HepG2 (cell line): ENCODE measurements around the gene ANK3. TPM values are rescaled to one million over a fixed set of nuclear protein-coding genes. Genes with fewer than 3 reads are reported as not detected.
A peak's percentile ranks its signal among the peaks of the same experiment; 100 is the strongest.

Experiments used
- ARID2 ChIP-seq: sonication (generic); formaldehyde crosslinking; IDR thresholded peaks from 2 replicates; pipeline ENCODE4 v1.8.1; 2022; ENCODE audit warnings: mild to moderate bottlenecking, missing genetic modification reagents, borderline replicate concordance
- ATF3 ChIP-seq: sonication (generic); formaldehyde crosslinking; IDR thresholded peaks from 2 replicates; pipeline ENCODE4 v1.4.0; 2020; ENCODE audit warnings: missing genetic modification reagents
- ATM ChIP-seq: fragments of 450-650 bp; IDR thresholded peaks from 2 replicates; pipeline ENCODE4 v1.7.1; 2017; ENCODE audit warnings: mild to moderate bottlenecking, borderline replicate concordance
- CBFB ChIP-seq: sonication (generic); formaldehyde crosslinking; IDR thresholded peaks from 2 replicates; pipeline ENCODE4 v1.4.0; 2020; ENCODE audit warnings: missing genetic modification reagents
- CEBPB ChIP-seq: IDR thresholded peaks from 2 replicates; pipeline ENCODE4 v1.6.1; 2011; ENCODE audit warnings: low read depth, low read length, improper control_type of control experiment, borderline replicate concordance
- CSRNP2 ChIP-seq: sonication (generic); formaldehyde crosslinking; conservative IDR thresholded peaks from 2 replicates; pipeline ENCODE4 v1.8.0; 2022; ENCODE audit warnings: low read depth, missing genetic modification reagents
- FOSL1 ChIP-seq: sonication (generic); formaldehyde crosslinking; IDR thresholded peaks from 2 replicates; pipeline ENCODE4 v1.9.0; 2021; ENCODE audit warnings: missing genetic modification reagents, borderline replicate concordance
- FOXM1 ChIP-seq: sonication (generic); formaldehyde crosslinking; IDR thresholded peaks from 2 replicates; pipeline ENCODE4 v1.5.0; 2020; ENCODE audit warnings: missing genetic modification reagents
- HNF4G ChIP-seq, 2 experiments: sonication (generic) in 1 of 2; formaldehyde crosslinking in 1 of 2; IDR thresholded peaks; 2 replicates each; pipeline versions ENCODE4 v1.4.0 to v1.6.1; 2011 to 2020; ENCODE audit warnings: borderline replicate concordance in 2 of 2, low read depth in 2 of 2, mild to moderate bottlenecking in 2 of 2, low read length in 1 of 2, missing genetic modification reagents in 1 of 2, moderate library complexity in 1 of 2
- HOXA3 ChIP-seq: sonication (generic); formaldehyde crosslinking; IDR thresholded peaks from 2 replicates; pipeline ENCODE4 v1.5.0; 2020; ENCODE audit warnings: missing genetic modification reagents
- KLF12 ChIP-seq: sonication (generic); formaldehyde crosslinking; IDR thresholded peaks from 2 replicates; pipeline ENCODE4 v1.4.0; 2020; ENCODE audit warnings: missing genetic modification reagents, borderline replicate concordance
- MAX ChIP-seq: IDR thresholded peaks from 2 replicates; pipeline ENCODE4 v1.6.1; 2012; ENCODE audit warnings: inconsistent platforms
- NR2F1 ChIP-seq, 2 experiments: fragments of 450-650 bp in 1 of 2; formaldehyde crosslinking in 1 of 2; IDR thresholded peaks; 2 replicates each; pipeline versions ENCODE4 v1.5.0 to v1.6.1; 2016 to 2020; ENCODE audit warnings: mild to moderate bottlenecking in 1 of 2, missing compliant biosample characterization in 1 of 2, missing genetic modification reagents in 1 of 2, moderate library complexity in 1 of 2
- SALL1 ChIP-seq: sonication (generic); formaldehyde crosslinking; IDR thresholded peaks from 2 replicates; pipeline ENCODE4 v1.8.0; 2022; ENCODE audit warnings: mild to moderate bottlenecking, missing genetic modification reagents
- SKIL ChIP-seq: sonication (generic); formaldehyde crosslinking; IDR thresholded peaks from 2 replicates; pipeline ENCODE4 v1.8.0; 2022; ENCODE audit warnings: missing genetic modification reagents, mild to moderate bottlenecking, moderate library complexity, borderline replicate concordance
- SOX13 ChIP-seq, 3 experiments: fragments of 450-650 bp in 1 of 3; sonication (generic) in 1 of 3; formaldehyde crosslinking in 1 of 3; IDR thresholded peaks in 2 of 3; conservative IDR thresholded peaks in 1 of 3; 2 replicates each; pipeline versions ENCODE4 v1.5.0 to v1.6.1; 2016 to 2020; ENCODE audit warnings: antibody characterized with exemption in 1 of 3, mild to moderate bottlenecking in 1 of 3, missing compliant biosample characterization in 1 of 3, missing genetic modification reagents in 1 of 3, moderate library complexity in 1 of 3
- TEAD2 ChIP-seq: sonication (generic); formaldehyde crosslinking; IDR thresholded peaks from 2 replicates; pipeline ENCODE4 v1.9.0; 2021; ENCODE audit warnings: missing genetic modification reagents
- YEATS4 ChIP-seq: sonication (generic); formaldehyde crosslinking; IDR thresholded peaks from 2 replicates; pipeline ENCODE4 v1.4.0; 2020; ENCODE audit warnings: missing genetic modification reagents, borderline replicate concordance
- ZBTB33 ChIP-seq: sonication (generic); formaldehyde crosslinking; IDR thresholded peaks from 2 replicates; pipeline ENCODE4 v1.4.0; 2020; ENCODE audit warnings: missing genetic modification reagents
- ZGPAT ChIP-seq: IDR thresholded peaks from 2 replicates; pipeline ENCODE4 v1.6.1; 2016; ENCODE audit warnings: mild to moderate bottlenecking
- ZNF317 ChIP-seq: sonication (generic); formaldehyde crosslinking; IDR thresholded peaks from 2 replicates; pipeline ENCODE4 v1.5.0; 2020; ENCODE audit warnings: mild to moderate bottlenecking, missing genetic modification reagents
- ZNF350 ChIP-seq: sonication (generic); formaldehyde crosslinking; IDR thresholded peaks from 2 replicates; pipeline ENCODE4 v1.4.0; 2020; ENCODE audit warnings: mild to moderate bottlenecking, low read depth, missing genetic modification reagents, borderline replicate concordance
- polyA plus RNA-seq, 8 experiments: library from polyadenylated mRNA; depleted of rRNA in 3 of 8; stranded (reverse) in 7 of 8; unstranded in 1 of 8; fragments of >200 nt; fragmentation: Illumina TruSeq in 4 of 8; extraction: Trizol in 4 of 8; gene quantifications; 2 replicates each; pipeline versions ENCODE4 v1.2.1 to v1.2.3, GENCODE V29; 2011 to 2016; ENCODE audit warnings: low read depth in 4 of 8, missing spikeins in 1 of 8, mixed read lengths in 1 of 8; ENCODE audit not compliant: insufficient read depth in 1 of 8
- total RNA-seq, 5 experiments: library from RNA; depleted of rRNA; stranded (reverse); fragments of >200 nt; fragmentation: Illumina TruSeq; extraction: Trizol; gene quantifications; 2 replicates each; pipeline ENCODE4 v1.2.3, GENCODE V29; 2016; ENCODE audit warnings: low read depth in 1 of 5

The ANK3 gene
- total and polyA plus RNA-seq, 2 of the 13 experiments (the other 11 are each of a cell fraction or from before 2014, with no cell fraction given), result not detected

- TF ChIP-seq ZBTB33 (CRISPR knock-in tag), result no peak
- no peak for TF ChIP-seq KLF12 (CRISPR knock-in tag)
- TF ChIP-seq ATF3 (CRISPR knock-in tag), result no peak
- TF ChIP-seq YEATS4, result peak; percentile 55; the same call in 1 of the 2 replicates
- no peak for TF ChIP-seq ATM
- TF ChIP-seq FOSL1 (CRISPR knock-in tag), result no peak
- TF ChIP-seq HNF4G (IDR thresholded peaks at IDR 0.05; ENCODE audit: borderline replicate concordance, low read depth, low read length), result peak; percentile 78
- no peak for TF ChIP-seq HNF4G (CRISPR knock-in tag; IDR thresholded peaks at IDR 0.05; ENCODE audit: borderline replicate concordance, low read depth)
- TF ChIP-seq HOXA3, result peak; percentile 16; the same call in 1 of the 2 replicates
- no peak for TF ChIP-seq FOXM1 (CRISPR knock-in tag)
- TF ChIP-seq ZNF350 (CRISPR knock-in tag), result no peak
- TF ChIP-seq SKIL, result no peak
- TF ChIP-seq SALL1 (CRISPR knock-in tag), result peak; percentile 57; the same call in 1 of the 2 replicates
- TF ChIP-seq ZNF317 (CRISPR knock-in tag), result 0 out of 2 replicates have a peak, but pooled peaks have one; percentile 22
- no peak for TF ChIP-seq TEAD2 (CRISPR knock-in tag)
- peak; percentile 79 for TF ChIP-seq SOX13 (IDR thresholded peaks at IDR 0.05)
- TF ChIP-seq SOX13 (CRISPR knock-in tag; conservative IDR thresholded peaks at IDR 0.05 in 1 of 2, IDR thresholded peaks at IDR 0.05 in 1 of 2), result peak in 1 of 2 experiments; percentile 90; a peak in 2 of 4 replicates
- TF ChIP-seq ZGPAT (CRISPR knock-in tag), result peak; percentile 74
- no peak for TF ChIP-seq CSRNP2 (CRISPR knock-in tag)
- TF ChIP-seq MAX, result peak; percentile 37; the same call in 1 of the 2 replicates
- no peak for TF ChIP-seq CBFB (CRISPR knock-in tag)
- peak; percentile 84 to 96 for TF ChIP-seq NR2F1 (CRISPR knock-in tag; IDR thresholded peaks at IDR 0.05)
- peak; percentile 96 for TF ChIP-seq CEBPB
- no peak for TF ChIP-seq ARID2 (CRISPR knock-in tag)
These were observed 33.1 kb upstream of the ANK3 start (continued) for GRCh38 chr10:60422809-60423208.
